ENCODE data around the gene KCNK16. TPM values are rescaled to one million over a fixed set of nuclear protein-coding genes. Genes with fewer than 3 reads are reported as not detected.

The KCNK16 gene
- total RNA-seq, 4 donors from 2014 or later = not detected

- no peaks in the 10 kb centered on the region for H3K9me3 ChIP-seq
- no peak for TF ChIP-seq POLR2A (IDR thresholded peaks at IDR 0.05)
- TF ChIP-seq CTCF (IDR thresholded peaks at IDR 0.05) = no peak
- H3K4me3 ChIP-seq = peak overlapping the region; percentile 2 to 40 (median 22)
- DNase-seq = no peak
- H3K27me3 ChIP-seq = peaks cover 3 to 11% of the 10 kb centered on the region in 2 donors
- no peaks in the 10 kb centered on the region for H3K36me3 ChIP-seq
- H3K27ac ChIP-seq = no peak overlapping the region
- peaks cover 0 to 18% (median 10%) of the 10 kb centered on the region in 4 donors for H3K4me1 ChIP-seq
Measured at GRCh38 chr6:39313526-39314272, 8.8 kb downstream of the KCNK16 start.

GRCh38 chr6:39312912-39313525 is 9.5 kb downstream of the KCNK16 start:
- TF ChIP-seq CTCF (IDR thresholded peaks at IDR 0.05) (no peak), POLR2A (IDR thresholded peaks at IDR 0.05) (no peak)
- no peak for DNase-seq
- Histone ChIP-seq H3K4me1 (peaks cover 0 to 18% (median 10%) of the 10 kb centered on the region in 4 donors), H3K27me3 (peaks cover 3 to 11% of the 10 kb centered on the region in 2 donors), H3K36me3 (no peaks in the 10 kb centered on the region), H3K4me3 (peak overlapping the region; percentile 2 to 40 (median 22)), H3K27ac (no peak overlapping the region), H3K9me3 (no peaks in the 10 kb centered on the region)

GRCh38 chr6:39310542-39310941 is 12.0 kb downstream of the KCNK16 start:
- H3K36me3 ChIP-seq = no peaks in the 10 kb centered on the region
- H3K4me1 ChIP-seq = peaks cover 0 to 18% (median 10%) of the 10 kb centered on the region in 4 donors
- TF ChIP-seq POLR2A (IDR thresholded peaks at IDR 0.05) = no peak
- TF ChIP-seq CTCF (IDR thresholded peaks at IDR 0.05) = no peak
- H3K9me3 ChIP-seq = no peaks in the 10 kb centered on the region
- H3K4me3 ChIP-seq = no peak overlapping the region
- no peak for DNase-seq
- H3K27me3 ChIP-seq = peaks cover 3 to 11% of the 10 kb centered on the region in 2 donors
- H3K27ac ChIP-seq = no peak overlapping the region

- Histone ChIP-seq H3K4me3 (no peak overlapping the region), H3K36me3 (no peaks in the 10 kb centered on the region), H3K27me3 (peaks cover 3 to 11% of the 10 kb centered on the region in 2 donors), H3K4me1 (peaks cover 0 to 18% (median 10%) of the 10 kb centered on the region in 4 donors), H3K27ac (no peak overlapping the region), H3K9me3 (no peaks in the 10 kb centered on the region)
- peak; percentile 33 to 85 (median 84) for DNase-seq
- TF ChIP-seq CTCF (IDR thresholded peaks at IDR 0.05) = peak; percentile 59 to 96 (median 85)
- peak in 1 of 2 donors; percentile 9 for TF ChIP-seq POLR2A (IDR thresholded peaks at IDR 0.05)
Measured at GRCh38 chr6:39309942-39310531, 12.5 kb downstream of the KCNK16 start.

GRCh38 chr6:39307462-39307861 is 15.0 kb downstream of the KCNK16 start:
- no peak for TF ChIP-seq CTCF (IDR thresholded peaks at IDR 0.05)
- Histone ChIP-seq H3K27me3 (no peaks in the 10 kb centered on the region), H3K36me3 (no peaks in the 10 kb centered on the region), H3K9me3 (no peaks in the 10 kb centered on the region), H3K4me1 (peaks cover 0 to 7% (median 0%) of the 10 kb centered on the region in 4 donors), H3K4me3 (no peak overlapping the region), H3K27ac (no peak overlapping the region)
- no peak for DNase-seq
